Smooth muscle cell of the umbilical artery (primary cell): Measurements from ENCODE around the gene OR6C6. TPM values are rescaled to one million over a fixed set of nuclear protein-coding genes. Genes with fewer than 3 reads are reported as not detected.

Experiments
- total RNA-seq: library from RNA; depleted of rRNA; stranded (reverse); fragments of >200 nt; gene quantifications from 2 replicates; pipeline ENCODE4 v1.2.3, GENCODE V29; 2014

The OR6C6 gene
- total RNA-seq = not detected in 2 replicates

DNA sequence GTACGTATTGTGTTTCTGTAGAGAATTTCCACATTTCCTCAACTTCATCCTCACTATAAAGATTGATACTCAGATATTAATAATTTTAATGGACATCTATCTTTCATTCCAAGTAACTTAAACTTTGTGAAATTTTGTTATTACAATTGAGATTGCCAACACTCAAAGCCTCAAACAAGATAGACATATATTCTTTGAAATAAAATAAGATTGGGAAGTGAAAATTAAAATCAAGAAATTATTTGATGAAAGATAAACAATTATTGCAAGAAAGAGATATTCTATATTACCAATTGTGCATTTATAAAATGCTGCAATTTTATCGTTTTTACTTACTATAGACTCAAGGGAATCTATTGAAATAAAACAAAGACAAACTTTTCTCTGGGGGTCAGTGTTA is at the start of gene OR6C6:
OR6C6 (minus strand) TSS at position 101 of the 400 bp plus-strand sequence. CDS start 1,337 bp downstream, outside the sequence.

DNA sequence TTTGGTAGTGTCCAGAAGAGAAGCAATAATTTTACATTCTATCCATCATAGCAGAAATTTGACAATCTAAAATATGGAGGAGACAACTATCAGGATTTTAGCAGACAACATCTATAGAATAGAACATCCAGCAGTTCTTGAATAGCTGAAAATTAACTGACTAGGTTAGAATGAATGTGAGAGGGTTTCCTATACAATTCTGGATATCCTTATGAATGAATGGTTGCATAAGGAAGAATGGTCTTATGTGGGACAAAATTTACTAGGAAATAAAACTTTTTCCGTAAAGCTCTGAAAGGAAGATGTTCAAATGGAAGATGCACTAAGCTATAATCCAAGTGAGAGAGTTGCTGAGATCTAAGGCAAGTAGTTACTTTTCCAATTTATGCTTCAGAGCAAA is 34.1 kb upstream of the OR6C6 start, which contains the start of gene OR6C3:
OR6C3 (plus strand) TSS at position 301 of the 400 bp plus-strand sequence. CDS start 955 bp downstream, outside the sequence.

DNA sequence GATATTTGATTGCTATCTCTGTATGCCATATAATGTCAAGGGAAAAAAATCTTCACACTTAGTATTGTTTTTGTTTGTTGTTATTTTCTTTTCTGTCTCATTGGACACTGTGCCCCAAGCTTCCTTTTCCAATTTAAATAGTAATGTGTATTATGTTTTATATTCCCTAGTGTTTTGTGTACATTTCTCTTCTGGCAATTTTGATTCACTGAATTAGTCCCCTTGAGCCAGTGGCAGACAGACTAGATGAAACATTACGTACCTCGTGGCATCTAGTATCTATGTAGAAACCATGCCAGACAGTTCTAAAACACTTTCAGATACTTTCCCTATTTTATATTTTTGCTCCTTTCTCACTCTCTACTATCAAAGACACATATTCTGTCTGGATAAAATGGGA is 17.7 kb upstream of the OR6C6 start, which contains the start of gene OR6C1:
OR6C1 (plus strand) TSS at position 301 of the 400 bp plus-strand sequence. CDS start 6,257 bp downstream, outside the sequence.

DNA sequence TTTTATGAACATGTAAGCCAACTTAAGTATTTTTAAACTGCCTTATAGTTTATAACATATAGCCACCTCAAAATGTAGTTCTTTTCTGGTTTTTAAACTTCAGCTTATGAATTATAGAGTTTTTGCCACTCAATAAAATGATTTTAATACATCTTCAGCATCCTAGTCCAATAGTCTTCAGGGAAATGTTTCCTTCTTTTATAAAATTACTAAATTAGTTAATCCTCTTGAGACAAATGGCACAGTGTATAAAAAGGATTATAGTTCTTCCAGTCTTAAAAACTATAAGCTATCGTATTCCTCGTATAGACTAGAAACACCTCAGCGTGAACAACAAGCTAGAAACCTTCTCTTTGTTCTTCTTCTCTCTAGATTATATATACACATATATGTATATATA is 52.1 kb downstream of the OR6C6 start, which contains the start of gene OR6C74:
OR6C74 (plus strand) TSS at position 301 of the 400 bp plus-strand sequence. CDS start 2,679 bp downstream, outside the sequence.

Other genes with a start within 250 kb of the OR6C6 start
- gene OR9K2, start 170.2 kb downstream of the OR6C6 start, total RNA-seq = not detected in 2 replicates
- not detected in 2 replicates for gene OR10A7, start 75.5 kb downstream of the OR6C6 start, total RNA-seq
- gene OR6C74, start 52.0 kb downstream of the OR6C6 start, total RNA-seq = not detected in 2 replicates
- not detected in 2 replicates for gene OR6C1, start 17.8 kb upstream of the OR6C6 start, total RNA-seq
- gene OR6C3, start 34.2 kb upstream of the OR6C6 start, total RNA-seq = not detected in 2 replicates
- not detected in 2 replicates for gene OR6C75, start 66.4 kb upstream of the OR6C6 start, total RNA-seq
- not detected in 2 replicates for gene OR6C65, start 104.0 kb upstream of the OR6C6 start, total RNA-seq
- not detected in 2 replicates for gene OR6C76, start 129.7 kb upstream of the OR6C6 start, total RNA-seq
- not detected in 2 replicates for gene OR6C2, start 147.5 kb upstream of the OR6C6 start, total RNA-seq
- not detected in 2 replicates for gene OR6C70, start 173.6 kb upstream of the OR6C6 start, total RNA-seq
- not detected in 2 replicates for gene OR6C68, start 195.8 kb upstream of the OR6C6 start, total RNA-seq